HG03520 (cell line): ENCODE measurements around the gene FRRS1L.

ENCODE experiments used
- ATAC-seq: cut with Tn5 transposase; IDR thresholded peaks from one replicate; pipeline ENCODE4 v1.9.1; 2021; ENCODE audit warnings: mild to moderate bottlenecking, moderate library complexity; ENCODE audit not compliant: unreplicated experiment

FRRS1L gene

GRCh38 chr9:109166771-109167601 is at the start of gene FRRS1L:
TSS of gene FRRS1L (minus strand) at chr9:109167249. CDS start at chr9:109167138, 111 bp downstream.
- no peak for ATAC-seq

DNA sequence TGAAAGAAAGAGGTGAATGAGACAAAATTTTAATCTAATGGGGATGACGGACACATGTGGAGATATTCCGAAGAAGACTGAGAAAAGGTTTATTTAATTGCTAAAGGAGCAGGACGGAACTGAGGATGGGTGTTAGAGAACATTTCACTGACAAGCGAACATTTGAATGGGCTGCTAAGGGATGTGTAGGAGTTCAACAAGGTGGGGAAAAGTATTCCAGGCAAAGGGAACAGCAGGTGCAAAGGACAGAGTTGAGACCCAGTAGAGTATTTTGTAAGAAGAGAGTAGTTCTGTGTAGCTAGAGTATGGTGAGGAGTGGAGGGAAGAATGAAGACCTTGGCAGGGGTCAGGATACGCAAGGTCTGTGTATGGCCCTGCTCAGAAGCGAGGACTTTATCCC is 47.4 kb upstream of the FRRS1L start:
- ATAC-seq: no peak

DNA sequence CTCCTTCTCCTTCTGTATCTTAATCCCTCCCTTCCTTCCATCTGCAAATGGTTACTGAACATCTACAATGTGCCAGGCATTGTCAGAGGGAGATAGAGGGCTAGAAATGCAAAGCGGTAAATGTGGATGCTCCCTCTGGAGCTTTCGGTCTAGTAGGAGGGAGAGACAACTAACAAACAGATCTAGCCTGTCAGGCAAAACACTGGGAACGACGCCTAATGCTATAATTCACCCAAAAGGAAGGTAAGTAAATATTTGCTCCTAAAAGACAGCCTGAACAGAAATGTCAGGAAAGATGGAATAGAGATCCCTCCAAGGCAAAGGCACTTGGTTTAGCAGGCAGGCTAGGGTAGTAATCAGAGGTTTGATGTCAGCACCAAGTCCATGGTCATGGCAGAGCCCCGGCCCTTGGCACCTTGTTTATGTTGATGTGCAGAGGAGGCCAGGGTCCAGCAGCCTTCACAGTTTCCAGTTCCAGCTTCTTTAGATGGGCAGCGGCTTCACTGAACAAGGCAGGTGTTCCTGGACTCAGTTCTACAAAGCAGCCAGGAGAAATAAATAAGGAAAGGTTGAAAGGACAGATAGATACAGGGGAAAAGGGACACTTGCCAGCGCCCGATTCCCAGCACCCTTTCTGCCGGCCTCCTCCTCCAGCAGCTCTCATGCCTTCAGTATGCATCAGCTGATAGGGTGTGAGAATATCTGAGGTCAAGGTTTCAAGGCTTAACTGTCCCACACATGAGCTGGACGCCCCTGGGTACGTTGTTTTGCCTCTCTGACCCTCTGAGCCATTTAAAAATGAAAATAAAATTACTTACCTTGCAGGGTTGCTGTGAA is 46.5 kb upstream of the FRRS1L start:
- ATAC-seq: no peak

DNA sequence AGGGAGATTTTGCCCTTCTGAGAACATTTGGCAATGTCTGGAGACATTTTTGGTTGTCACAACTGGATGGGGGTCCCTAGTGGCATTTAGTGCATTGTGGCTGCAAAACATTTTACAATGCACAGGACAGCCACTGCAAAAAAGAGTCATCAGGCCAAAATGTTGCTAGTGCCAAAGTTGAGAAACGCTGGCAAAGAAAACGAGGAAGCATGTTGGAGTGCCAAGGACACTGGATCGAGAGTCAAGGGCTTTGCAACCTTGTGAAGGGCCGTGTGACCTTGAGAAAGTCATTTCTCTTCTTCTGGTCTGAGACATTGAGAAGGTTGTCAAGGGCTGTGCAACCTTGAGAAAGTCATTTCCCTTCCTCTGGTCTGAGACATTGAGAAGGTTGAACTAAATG is 45.7 kb upstream of the FRRS1L start:
- ATAC-seq: no peak

GRCh38 chr9:109206670-109207069 is 39.6 kb upstream of the FRRS1L start:
- no peak for ATAC-seq

DNA sequence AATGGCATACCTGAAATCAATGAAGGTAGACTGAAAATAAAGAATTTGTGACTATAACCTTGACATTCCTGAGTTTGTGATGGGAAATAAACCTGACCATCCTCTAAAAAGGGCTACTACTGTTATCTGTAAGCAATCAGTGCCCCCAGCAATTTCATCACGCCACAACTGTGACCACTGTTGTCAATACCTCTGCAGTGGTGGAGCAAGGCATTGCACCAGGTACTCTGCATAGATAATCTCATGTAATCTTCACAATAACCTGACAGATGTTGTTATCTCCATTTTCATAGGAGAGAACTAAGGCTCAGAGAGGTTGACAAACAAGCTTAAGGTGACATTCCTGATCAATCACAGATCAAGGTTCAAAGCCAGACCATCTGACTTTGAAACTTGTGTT is 38.5 kb upstream of the FRRS1L start:
- ATAC-seq: no peak

- no peak for ATAC-seq
These were observed 36.8 kb upstream of the FRRS1L start for GRCh38 chr9:109203761-109204360.

DNA sequence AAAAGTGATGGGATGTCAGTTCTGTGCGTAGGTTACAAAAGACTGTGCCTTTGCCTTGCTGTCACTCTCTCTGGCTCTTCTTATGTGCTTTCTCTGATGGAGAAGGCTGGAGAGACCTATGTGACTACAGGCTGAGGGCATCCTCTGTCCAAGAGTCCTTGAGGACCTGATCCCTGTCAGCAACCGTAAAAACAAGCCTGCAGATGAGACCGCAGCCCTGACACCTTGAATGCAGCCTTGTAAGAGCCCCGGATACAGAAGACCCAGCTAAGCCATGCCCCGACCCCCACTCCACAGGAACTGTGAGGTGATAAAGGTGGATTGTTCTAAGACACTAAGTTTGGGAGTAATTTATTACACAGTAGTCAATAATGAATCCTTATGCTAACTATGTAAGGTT is 32.6 kb upstream of the FRRS1L start:
- no peak for ATAC-seq

DNA sequence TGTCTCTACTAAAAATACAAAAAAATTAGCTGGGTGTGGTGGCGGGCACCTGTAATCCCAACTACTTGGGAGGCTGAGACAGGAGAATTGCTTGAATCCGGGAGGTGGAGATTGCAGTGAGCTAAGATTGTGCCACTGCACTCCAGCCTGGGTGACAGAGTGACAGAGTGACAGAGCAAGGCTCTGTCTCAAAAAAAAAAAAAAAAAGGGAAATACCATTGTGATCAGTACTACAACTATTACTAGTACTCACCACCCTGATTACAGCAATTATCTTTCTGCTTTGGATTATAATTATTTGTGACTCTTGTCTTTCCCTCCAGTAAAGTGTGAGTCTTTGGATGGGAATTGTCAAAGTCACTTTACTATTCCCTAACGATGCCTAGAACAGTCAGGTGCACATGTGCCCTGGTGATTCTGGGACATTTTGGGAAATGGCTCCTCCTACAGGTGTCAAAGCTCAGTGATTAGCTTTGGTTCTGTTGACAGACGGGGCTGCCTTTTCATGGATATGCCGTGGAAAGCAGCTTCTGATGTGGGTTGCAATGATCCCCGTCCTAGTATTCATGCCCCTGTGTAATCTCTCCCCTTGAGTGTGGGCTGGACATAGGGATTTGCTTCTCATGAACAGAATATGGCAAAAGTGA is 31.8 kb upstream of the FRRS1L start:
- no peak for ATAC-seq

- no peak for ATAC-seq
These were observed 27.0 kb upstream of the FRRS1L start for GRCh38 chr9:109193974-109194556.

- ATAC-seq: no peak
These were observed 25.8 kb upstream of the FRRS1L start for GRCh38 chr9:109192732-109193361.

DNA sequence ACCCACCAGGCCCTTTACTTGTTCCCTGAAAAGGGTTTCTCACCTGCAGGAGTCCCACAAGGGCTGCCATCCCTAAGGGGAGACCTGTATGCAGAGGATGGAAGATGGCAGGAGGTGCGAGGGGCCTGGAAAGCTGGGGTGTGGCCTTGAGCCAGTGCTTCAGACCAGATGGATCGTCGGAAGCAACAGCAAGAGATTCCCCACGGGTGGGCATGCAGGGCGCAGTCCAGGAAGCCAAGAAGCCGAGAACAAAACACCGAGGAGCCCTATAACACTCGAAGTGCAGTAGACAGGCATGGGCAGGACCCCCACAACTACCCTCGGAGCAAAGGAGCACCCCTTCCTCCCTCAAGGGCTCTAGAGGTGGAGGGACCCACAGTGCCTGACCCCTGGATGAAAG is 24.7 kb upstream of the FRRS1L start:
- no peak for ATAC-seq

DNA sequence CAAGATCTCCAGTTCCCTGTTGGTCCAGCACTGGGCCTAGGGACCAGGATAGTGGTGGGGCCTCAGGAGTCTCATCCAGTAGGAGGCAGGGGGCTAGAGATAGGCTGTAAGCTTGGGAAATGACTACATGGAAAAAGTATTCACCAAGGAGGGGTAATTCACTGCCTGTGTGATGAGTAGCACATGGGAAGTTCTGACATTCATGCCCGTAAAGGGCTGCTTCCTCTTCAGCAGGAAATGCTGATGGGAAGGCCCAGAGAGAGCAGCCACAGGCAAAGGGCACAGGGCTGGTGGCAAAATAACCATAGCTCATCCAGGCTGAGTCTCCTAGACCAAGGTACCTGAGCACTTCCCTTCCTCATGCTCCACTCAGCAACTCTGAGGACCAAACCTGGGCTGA is 23.1 kb upstream of the FRRS1L start:
- no peak for ATAC-seq

GRCh38 chr9:109186857-109187520 is 19.9 kb upstream of the FRRS1L start:
- no peak for ATAC-seq

DNA sequence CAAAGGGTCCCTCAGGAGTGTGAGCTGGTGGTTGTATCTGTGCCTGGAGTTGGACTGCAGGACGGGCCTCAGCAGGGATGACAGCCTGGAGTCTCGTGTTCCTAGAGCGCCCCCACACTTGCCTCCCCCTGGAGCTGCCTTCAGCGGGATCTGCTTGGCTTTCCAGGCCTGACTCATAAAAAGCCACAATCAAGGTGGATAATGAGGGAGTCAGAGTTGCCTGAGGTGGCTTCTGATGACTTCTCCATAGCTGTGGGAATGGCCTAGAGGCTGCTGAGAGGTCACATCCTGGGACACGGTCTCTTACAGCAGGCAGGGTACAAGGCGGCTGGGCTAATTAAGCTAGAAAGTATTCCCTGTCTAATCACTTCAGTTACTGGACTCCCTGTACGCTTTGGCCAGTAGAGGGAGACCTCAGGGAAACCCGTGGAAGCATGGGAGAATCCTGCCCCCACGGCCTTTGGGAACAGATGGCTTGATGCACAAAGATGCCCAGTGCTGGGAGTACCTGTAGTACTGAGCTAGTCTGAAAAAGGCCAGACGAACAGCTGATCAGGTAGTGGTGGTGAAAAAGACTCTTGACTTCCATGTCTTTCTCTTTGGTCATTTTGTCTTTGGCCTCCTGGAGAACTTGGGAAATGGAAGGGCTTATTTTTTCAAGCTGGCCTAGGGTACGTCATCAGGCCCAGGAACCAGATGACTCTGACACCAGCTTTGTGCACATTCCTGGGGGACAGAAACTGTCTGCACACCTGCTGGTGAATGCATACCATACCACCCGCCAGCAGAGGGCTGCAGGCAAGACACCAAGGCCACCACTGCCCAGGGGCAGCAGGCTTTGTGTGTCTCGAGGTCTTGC is 16.1 kb upstream of the FRRS1L start:
- no peak for ATAC-seq

- no peak for ATAC-seq
These were observed 15.5 kb upstream of the FRRS1L start for GRCh38 chr9:109182550-109182939.

DNA sequence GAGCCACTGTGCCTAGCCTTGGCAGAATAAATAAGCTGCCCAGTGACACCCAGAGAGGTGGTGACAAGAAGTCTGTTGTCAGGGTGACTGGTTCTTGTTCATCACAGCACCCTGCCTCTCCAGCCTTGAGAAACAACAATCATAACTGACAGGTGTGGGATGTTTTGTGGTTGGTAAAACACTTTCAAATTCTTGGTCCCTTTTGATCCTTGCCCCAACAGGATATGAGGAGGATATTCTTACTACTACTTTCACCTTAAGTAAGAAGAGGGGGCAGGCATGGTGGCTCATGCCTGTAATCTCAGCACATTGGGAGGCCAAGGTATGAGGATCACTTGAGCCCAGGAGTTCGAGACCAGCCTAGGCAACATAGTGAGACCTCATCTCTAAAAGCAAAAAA is 14.2 kb upstream of the FRRS1L start:
- ATAC-seq: peak; percentile 84

- no peak for ATAC-seq
These were observed 12.9 kb upstream of the FRRS1L start for GRCh38 chr9:109179801-109180523.
